ENCODE data around the gene SPEG.

GRCh38 chr2:219482674-219483405 lies 48.2 kb downstream of the SPEG start:
- TF ChIP-seq JUN (IDR thresholded peaks at IDR 0.05; ENCODE audit: low read depth, low read length) (no peak), POLR2A (IDR thresholded peaks at IDR 0.05; ENCODE audit: control extremely low read depth in 1 of 2, low read depth in 2 of 2, low read length in 2 of 2) (no peak), POLR2AphosphoS5 (IDR thresholded peaks at IDR 0.05; ENCODE audit: low read depth, low read length) (no peak), KDM4A (IDR thresholded peaks at IDR 0.05; ENCODE audit: low read depth, low read length, severe bottlenecking) (no peak), CTCF (IDR thresholded peaks at IDR 0.05; ENCODE audit: control extremely low read depth in 1 of 3, insufficient read depth in 1 of 3, low read depth in 1 of 3, low read length in 3 of 3) (no peak), KDM1A (IDR thresholded peaks at IDR 0.05; ENCODE audit: borderline replicate concordance, low read length) (no peak), CEBPB (IDR thresholded peaks at IDR 0.05; ENCODE audit: low read depth, low read length) (no peak), NRF1 (IDR thresholded peaks at IDR 0.05; ENCODE audit: low read depth, low read length) (no peak), HDAC2 (IDR thresholded peaks at IDR 0.05; ENCODE audit: borderline replicate concordance in 1 of 2, low read depth in 2 of 2, low read length in 2 of 2) (no peak)
